Astrocyte (in vitro differentiated cells and primary cell): Measurements from ENCODE around the gene SPATA4. TPM values are rescaled to one million over a fixed set of nuclear protein-coding genes. Genes with fewer than 3 reads are reported as not detected.
A peak's percentile ranks its signal among the peaks of the same experiment; 100 is the strongest.

Experiments used
- DNase-seq: peaks from one replicate; pipeline ENCODE4 v3.0.0-alpha.2; 2010; ENCODE audit warnings: low read depth
- FAIRE-seq: peaks from 2 replicates; lab custom pipeline; 2011; peaks lifted over from hg19 to GRCh38; lab: Jason Lieb, UNC
- H2AFZ ChIP-seq: 2 replicates; pipeline ENCODE4 v1.6.0; 2012; ENCODE audit warnings: low read depth, low read length, inconsistent platforms
- H3K27ac ChIP-seq: 2 replicates; pipeline ENCODE4 v1.5.1; 2011; ENCODE audit warnings: low read depth, low read length, inconsistent platforms
- H3K27me3 ChIP-seq: 2 replicates; pipeline ENCODE4 v1.6.0; 2011; ENCODE audit warnings: low read length, inconsistent platforms; ENCODE audit not compliant: insufficient read depth
- H3K36me3 ChIP-seq: 2 replicates; pipeline ENCODE4 v1.5.1; 2011; ENCODE audit warnings: low read length, inconsistent platforms; ENCODE audit not compliant: insufficient read depth
- H3K4me1 ChIP-seq: 2 replicates; pipeline ENCODE4 v1.5.1; 2011; ENCODE audit warnings: low read length, inconsistent platforms; ENCODE audit not compliant: insufficient read depth
- H3K4me2 ChIP-seq: 2 replicates; pipeline ENCODE4 v1.6.0; 2012; ENCODE audit warnings: low read length, inconsistent platforms
- H3K4me3 ChIP-seq: 2 replicates; pipeline ENCODE4 v1.5.1; 2011; ENCODE audit warnings: low read depth, mild to moderate bottlenecking, low read length, inconsistent platforms; ENCODE audit not compliant: insufficient read depth
- H3K79me2 ChIP-seq: 2 replicates; pipeline ENCODE4 v1.6.0; 2012; ENCODE audit warnings: mild to moderate bottlenecking, low read length, inconsistent platforms; ENCODE audit not compliant: insufficient read depth
- H3K9ac ChIP-seq: 2 replicates; pipeline ENCODE4 v1.6.0; 2012; ENCODE audit warnings: mild to moderate bottlenecking, low read length, inconsistent platforms
- H3K9me3 ChIP-seq: 2 replicates; pipeline ENCODE4 v1.5.1; 2012; ENCODE audit warnings: low read depth, mild to moderate bottlenecking, low read length, inconsistent platforms; ENCODE audit not compliant: insufficient read depth
- H4K20me1 ChIP-seq: 2 replicates; pipeline ENCODE4 v1.6.0; 2012; ENCODE audit warnings: low read length, inconsistent platforms; ENCODE audit not compliant: insufficient read depth
- H3K27ac Mint-ChIP-seq: one replicate; pipeline ENCODE4 v1.8.0; 2021; ENCODE audit warnings: mild to moderate bottlenecking, mixed read lengths; ENCODE audit not compliant: unreplicated experiment
- H3K27me3 Mint-ChIP-seq: one replicate; pipeline ENCODE4 v1.8.0; 2021; ENCODE audit warnings: low read depth, mixed read lengths; ENCODE audit not compliant: unreplicated experiment
- H3K36me3 Mint-ChIP-seq: one replicate; pipeline ENCODE4 v1.8.0; 2021; ENCODE audit warnings: low read depth, mixed read lengths; ENCODE audit not compliant: unreplicated experiment
- H3K4me1 Mint-ChIP-seq: one replicate; pipeline ENCODE4 v1.8.0; 2021; ENCODE audit warnings: low read depth, mixed read lengths; ENCODE audit not compliant: unreplicated experiment
- H3K4me3 Mint-ChIP-seq: one replicate; pipeline ENCODE4 v1.8.0; 2021; ENCODE audit warnings: mild to moderate bottlenecking, moderate library complexity, mixed read lengths; ENCODE audit not compliant: unreplicated experiment
- H3K9me3 Mint-ChIP-seq: one replicate; pipeline ENCODE4 v1.8.0; 2021; ENCODE audit warnings: mild to moderate bottlenecking, mixed read lengths; ENCODE audit not compliant: unreplicated experiment
- CTCF ChIP-seq: IDR thresholded peaks from 2 replicates; pipeline ENCODE4 v1.5.1; 2011; ENCODE audit warnings: low read depth, mild to moderate bottlenecking, inconsistent platforms, low read length, moderate library complexity; ENCODE audit not compliant: insufficient read depth
- EZH2 ChIP-seq: IDR thresholded peaks from 2 replicates; pipeline ENCODE4 v1.6.1; 2012; ENCODE audit warnings: mild to moderate bottlenecking, low read length, inconsistent platforms; ENCODE audit not compliant: insufficient read depth
- total RNA-seq: library from RNA; stranded (reverse); gene quantifications from 2 replicates; pipeline ENCODE4 v1.2.1, GENCODE V29; 2021

The SPATA4 gene
- total RNA-seq, 1 donor from 2014 or later, result 0.32 TPM

- Mint-ChIP-seq H3K27me3 (no peaks in the 10 kb centered on the region), H3K4me3 (no peak overlapping the region), H3K9me3 (no peaks in the 10 kb centered on the region), H3K4me1 (peaks cover 13% of the 10 kb centered on the region), H3K27ac (no peak overlapping the region), H3K36me3 (no peaks in the 10 kb centered on the region)
- no peak overlapping the region for H3K4me3 ChIP-seq
- peak overlapping the region; percentile 4 for H3K9ac ChIP-seq
- peak overlapping the region; percentile 35 for H3K4me2 ChIP-seq
- H3K79me2 ChIP-seq, result no peaks in the 10 kb centered on the region
- TF ChIP-seq CTCF, result no peak
- no peak for TF ChIP-seq EZH2
- no peaks in the 10 kb centered on the region for H3K27me3 ChIP-seq
- H2AFZ ChIP-seq, result no peak overlapping the region
- H3K27ac ChIP-seq, result no peak overlapping the region
- no peaks in the 10 kb centered on the region for H4K20me1 ChIP-seq
- no peaks in the 10 kb centered on the region for H3K9me3 ChIP-seq
- peaks cover 10% of the 10 kb centered on the region for H3K4me1 ChIP-seq
- no peaks in the 10 kb centered on the region for H3K36me3 ChIP-seq
- FAIRE-seq (peak; percentile 26), DNase-seq (peak; percentile 16)
Measured at GRCh38 chr4:176236946-176237345, 41.6 kb upstream of the SPATA4 start.

GRCh38 chr4:176230836-176231235 lies 35.5 kb upstream of the SPATA4 start:
- Mint-ChIP-seq H3K27me3 (no peaks in the 10 kb centered on the region), H3K4me1 (peaks cover 1% of the 10 kb centered on the region), H3K36me3 (no peaks in the 10 kb centered on the region), H3K9me3 (no peaks in the 10 kb centered on the region), H3K27ac (no peak overlapping the region), H3K4me3 (no peak overlapping the region)
- no peaks in the 10 kb centered on the region for H3K9me3 ChIP-seq
- FAIRE-seq, result no peak
- no peaks in the 10 kb centered on the region for H3K4me1 ChIP-seq
- no peak overlapping the region for H3K9ac ChIP-seq
- H3K79me2 ChIP-seq, result no peaks in the 10 kb centered on the region
- no peak for DNase-seq
- no peak overlapping the region for H3K4me3 ChIP-seq
- H3K36me3 ChIP-seq, result no peaks in the 10 kb centered on the region
- TF ChIP-seq CTCF (no peak), EZH2 (no peak)
- no peak overlapping the region for H3K27ac ChIP-seq
- H2AFZ ChIP-seq, result no peak overlapping the region
- no peak overlapping the region for H3K4me2 ChIP-seq
- no peaks in the 10 kb centered on the region for H4K20me1 ChIP-seq
- H3K27me3 ChIP-seq, result no peaks in the 10 kb centered on the region

GRCh38 chr4:176229645-176230044 lies 34.3 kb upstream of the SPATA4 start:
- Histone ChIP-seq H3K4me1 (no peaks in the 10 kb centered on the region), H3K9ac (no peak overlapping the region), H3K4me3 (no peak overlapping the region), H4K20me1 (no peaks in the 10 kb centered on the region), H3K36me3 (no peaks in the 10 kb centered on the region), H3K9me3 (no peaks in the 10 kb centered on the region), H3K27me3 (no peaks in the 10 kb centered on the region), H2AFZ (no peak overlapping the region), H3K4me2 (no peak overlapping the region), H3K27ac (no peak overlapping the region), H3K79me2 (no peaks in the 10 kb centered on the region)
- Mint-ChIP-seq H3K4me1 (peaks cover 1% of the 10 kb centered on the region), H3K27me3 (no peaks in the 10 kb centered on the region), H3K36me3 (no peaks in the 10 kb centered on the region), H3K27ac (no peak overlapping the region), H3K4me3 (no peak overlapping the region), H3K9me3 (no peaks in the 10 kb centered on the region)
- no peak for FAIRE-seq
- TF ChIP-seq CTCF, result no peak
- no peak for TF ChIP-seq EZH2
- no peak for DNase-seq
